Activated CD4-positive, alpha-beta T cell treated with anti-CD3 and anti-CD28 coated beads for 36 hours (primary cell): ENCODE results near the gene TARM1. TPM values are rescaled to one million over a fixed set of nuclear protein-coding genes. Genes with fewer than 3 reads are reported as not detected.
"Not testable (repeated sequence)": the region's sequence is repeated elsewhere in the genome, so short reads cannot be mapped to it uniquely, and the experiment has no call there.

Experiments
- ATAC-seq: fragments of 200-7000 bp; cut with Tn5 transposase; one replicate; pipeline ENCODE4 v1.10.0; 2021; ENCODE audit warnings: mild to moderate bottlenecking, moderate library complexity
- CTCF ChIA-PET: fragments of 350-600 bp; sonication (Branson Sonifier 250); formaldehyde crosslinking; loops from one replicate; lab custom pipeline; 2021; ENCODE audit warnings: antibody characterized with exemption; lab: Charles Lee
- POLR2A ChIA-PET: fragments of 350-600 bp; sonication (Branson Sonifier 250); formaldehyde crosslinking; loops from one replicate; lab custom pipeline; 2021; ENCODE audit warnings: antibody characterized with exemption, inconsistent platforms; lab: Charles Lee
- DNase-seq: peaks from one replicate; pipeline ENCODE4 v3.0.0-alpha.2; 2020
- H3K27ac Mint-ChIP-seq: one replicate; pipeline ENCODE4 v1.8.0; 2021; ENCODE audit warnings: mixed read lengths
- H3K27me3 Mint-ChIP-seq: one replicate; pipeline ENCODE4 v1.8.0; 2021; ENCODE audit warnings: mixed read lengths
- H3K36me3 Mint-ChIP-seq: one replicate; pipeline ENCODE4 v1.8.0; 2021; ENCODE audit warnings: low read depth, mixed read lengths
- H3K4me1 Mint-ChIP-seq: one replicate; pipeline ENCODE4 v1.8.0; 2021; ENCODE audit warnings: mixed read lengths
- H3K4me3 Mint-ChIP-seq: one replicate; pipeline ENCODE4 v1.8.0; 2021; ENCODE audit warnings: mild to moderate bottlenecking, moderate library complexity, mixed read lengths
- H3K9me3 Mint-ChIP-seq: one replicate; pipeline ENCODE4 v1.8.0; 2021; ENCODE audit warnings: low read depth, mixed read lengths
- intact Hi-C, 2 experiments: fragments of 100-400 bp; cut with DNase I in 1 of 2; cut with micrococcal nuclease in 1 of 2; formaldehyde crosslinking; loops; one replicate each; pipeline versions ENCODE4 v1.14.2 to v1.15.1; 2022 to 2024; cut with DNase I, micrococcal nuclease
- total RNA-seq, 2 experiments: library from RNA; stranded (reverse); gene quantifications; one replicate each; pipeline ENCODE4 v1.2.3, GENCODE V29; 2021

TARM1 gene
- total RNA-seq, 2 experiments from 2014 or later: not detected

- ChIA-PET CTCF (interaction anchor here (0.6 to 1.4 kb wide), 3 partner anchors 12 to 1347 kb away, joined by 4 read pairs; partner anchors contain the start of genes CNOT3 and NDUFA3), POLR2A (interaction anchor here (1.0 to 3.5 kb wide), 5 partner anchors 11 to 349 kb away, joined by 3 to 32 read pairs (median 9); partner anchors contain the start of genes CNOT3, LENG9, MBOAT7 and NDUFA3)
- Mint-ChIP-seq H3K9me3 (no peaks in the 10 kb centered on the region), H3K4me3 (peak overlapping the region; percentile 83), H3K27me3 (no peaks in the 10 kb centered on the region), H3K27ac (peak overlapping the region; percentile 96), H3K36me3 (peaks cover 44% of the 10 kb centered on the region), H3K4me1 (peaks cover 25% of the 10 kb centered on the region)
- ATAC-seq (peak; percentile 55), DNase-seq (peak; percentile 76)
- intact Hi-C loops: loop anchor here (1.0 to 5.0 kb wide), 12 partner anchors 12 to 1012 kb away; partner anchors contain the start of genes CNOT3 (in 2 of the 2), LENG1 (in 2 of the 2), NDUFA3 (in 2 of the 2) and LENG8 (in 1 of the 2)
These were observed 33.4 kb upstream of the TARM1 start for GRCh38 chr19:54114340-54115108.

- CTCF ChIA-PET: no interaction called here
- Mint-ChIP-seq H3K27ac (no peak overlapping the region), H3K36me3 (peaks cover 47% of the 10 kb centered on the region), H3K4me1 (peaks cover 16% of the 10 kb centered on the region), H3K27me3 (no peaks in the 10 kb centered on the region), H3K4me3 (no peak overlapping the region), H3K9me3 (no peaks in the 10 kb centered on the region)
- POLR2A ChIA-PET: no interaction called here
- intact Hi-C loops: no loop called here
- DNase-seq (no peak), ATAC-seq (no peak)
These were observed 28.5 kb upstream of the TARM1 start for GRCh38 chr19:54109651-54110050.

- CTCF ChIA-PET: no interaction called here
- Mint-ChIP-seq H3K36me3 (peaks cover 38% of the 10 kb centered on the region), H3K27ac (no peak overlapping the region), H3K4me1 (peaks cover 10% of the 10 kb centered on the region), H3K4me3 (no peak overlapping the region), H3K9me3 (no peaks in the 10 kb centered on the region), H3K27me3 (no peaks in the 10 kb centered on the region)
- ATAC-seq (no peak), DNase-seq (no peak)
- POLR2A ChIA-PET: no interaction called here
- intact Hi-C loops: no loop called here
These were observed 27.3 kb upstream of the TARM1 start for GRCh38 chr19:54108496-54108895.

GRCh38 chr19:54107876-54108490 lies 26.8 kb upstream of the TARM1 start:
- intact Hi-C loops: no loop called here
- Mint-ChIP-seq H3K9me3 (no peaks in the 10 kb centered on the region), H3K27ac (no peak overlapping the region), H3K4me1 (peaks cover 13% of the 10 kb centered on the region), H3K36me3 (peaks cover 37% of the 10 kb centered on the region), H3K27me3 (no peaks in the 10 kb centered on the region), H3K4me3 (no peak overlapping the region)
- DNase-seq: no peak
- ATAC-seq: no peak
- ChIA-PET CTCF (no interaction called here), POLR2A (no interaction called here)

GRCh38 chr19:54106716-54107115 lies 25.6 kb upstream of the TARM1 start:
- H3K27ac Mint-ChIP-seq: no peak overlapping the region

GRCh38 chr19:54105796-54106195 lies 24.6 kb upstream of the TARM1 start:
- Mint-ChIP-seq H3K27me3 (no peaks in the 10 kb centered on the region), H3K4me3 (no peak overlapping the region), H3K9me3 (no peaks in the 10 kb centered on the region), H3K36me3 (peaks cover 32% of the 10 kb centered on the region), H3K4me1 (peaks cover 17% of the 10 kb centered on the region), H3K27ac (no peak overlapping the region)
- intact Hi-C loops: no loop called here
- DNase-seq (no peak), ATAC-seq (no peak)
- ChIA-PET POLR2A (no interaction called here), CTCF (no interaction called here)

More at GRCh38 chr19:54106716-54107115, 25.6 kb upstream of the TARM1 start:
- no peak for ATAC-seq
- Mint-ChIP-seq H3K4me3 (no peak overlapping the region), H3K36me3 (peaks cover 34% of the 10 kb centered on the region), H3K27me3 (no peaks in the 10 kb centered on the region), H3K4me1 (peaks cover 18% of the 10 kb centered on the region), H3K9me3 (no peaks in the 10 kb centered on the region)
- ChIA-PET POLR2A (no interaction called here), CTCF (no interaction called here)
- DNase-seq: no peak
- intact Hi-C loops: no loop called here

- CTCF ChIA-PET: no interaction called here
- intact Hi-C loops: loop anchor here in 1 of 2 experiments (5.0 kb wide), 1 partner anchor 1012 kb away; the partner anchor contains the start of gene PPP1R12C
These were observed 24.0 kb upstream of the TARM1 start for GRCh38 chr19:54104998-54105715.

GRCh38 chr19:54102421-54103169 lies 21.4 kb upstream of the TARM1 start, which contains the start of gene NDUFA3:
Gene NDUFA3, plus strand, starts transcription at chr19:54102855. Its CDS starts 24 bp downstream, at chr19:54102879.
- peaks cover 16% of the 10 kb centered on the region for H3K4me1 Mint-ChIP-seq
- H3K9me3 Mint-ChIP-seq: no peaks in the 10 kb centered on the region
- ChIA-PET POLR2A (interaction anchor here (2.4 kb wide), 1 partner anchor 13 kb away, joined by 9 read pairs; the partner anchor contains the start of genes PRPF31 and TFPT), CTCF (interaction anchor here (0.7 to 1.1 kb wide), 2 partner anchors 12 to 561 kb away, joined by 4 read pairs; partner anchors contain the start of genes PRPF31 and TFPT)
- DNase-seq: peak; percentile 98
- H3K27ac Mint-ChIP-seq: peak within 1 kb of the TSS; percentile 96
- H3K36me3 Mint-ChIP-seq: peaks cover 17% of the 10 kb centered on the region
- no peaks in the 10 kb centered on the region for H3K27me3 Mint-ChIP-seq
- peak within 1 kb of the TSS; percentile 93 for H3K4me3 Mint-ChIP-seq
- intact Hi-C loops: loop anchor here (1.0 to 5.0 kb wide), 11 partner anchors 13 to 1015 kb away; partner anchors contain the start of genes CNOT3 (in 2 of the 2), PRPF31 (in 2 of the 2), RPS9 (in 2 of the 2) and TFPT (in 2 of the 2)
- peak; percentile 99 for ATAC-seq

More at GRCh38 chr19:54104998-54105715, 24.0 kb upstream of the TARM1 start:
- no peak overlapping the region for H3K27ac Mint-ChIP-seq
- H3K9me3 Mint-ChIP-seq: no peaks in the 10 kb centered on the region
- peaks cover 28% of the 10 kb centered on the region for H3K36me3 Mint-ChIP-seq
- DNase-seq: no peak
- peaks cover 16% of the 10 kb centered on the region for H3K4me1 Mint-ChIP-seq
- H3K27me3 Mint-ChIP-seq: no peaks in the 10 kb centered on the region
- POLR2A ChIA-PET: no interaction called here
- H3K4me3 Mint-ChIP-seq: no peak overlapping the region
- ATAC-seq: no peak

- intact Hi-C loops: loop anchor here in 1 of 2 experiments (5.0 kb wide), 1 partner anchor 1017 kb away; the partner anchor contains the start of gene PPP1R12C
- ChIA-PET CTCF (no interaction called here), POLR2A (interaction anchor here (0.6 kb wide), 1 partner anchor 15 kb away, joined by 7 read pairs; the partner anchor contains the start of genes PRPF31 and TFPT)
- Mint-ChIP-seq H3K36me3 (peaks cover 3% of the 10 kb centered on the region), H3K9me3 (no peaks in the 10 kb centered on the region), H3K4me3 (no peak within 1 kb of the TSS), H3K4me1 (peaks cover 18% of the 10 kb centered on the region), H3K27ac (peak within 1 kb of the TSS; percentile 13), H3K27me3 (peaks cover 5% of the 10 kb centered on the region)
- no peak for ATAC-seq
- no peak for DNase-seq
These were observed 19.4 kb upstream of the TARM1 start, which contains the start of gene OSCAR for GRCh38 chr19:54100561-54100960. Gene OSCAR, minus strand, starts transcription at chr19:54100803. Its CDS starts 11 bp downstream, at chr19:54100792.

- intact Hi-C loops: loop anchor here in 1 of 2 experiments (5.0 kb wide), 1 partner anchor 1017 kb away; the partner anchor contains the start of gene PPP1R12C
- H3K27ac Mint-ChIP-seq, H3K9me3 Mint-ChIP-seq, DNase-seq, ATAC-seq, H3K27me3 Mint-ChIP-seq, POLR2A ChIA-PET, H3K36me3 Mint-ChIP-seq, H3K4me3 Mint-ChIP-seq: not testable (repeated sequence)
- H3K4me1 Mint-ChIP-seq: peaks cover 16% of the 10 kb centered on the region
- CTCF ChIA-PET: interaction anchor here (1.4 kb wide), 1 partner anchor 166 kb away, joined by 5 read pairs; no protein-coding TSS in a partner anchor
These were observed 18.7 kb upstream of the TARM1 start for GRCh38 chr19:54099903-54100255.
